Measurements from ENCODE around the gene IQGAP3. TPM values are rescaled to one million over a fixed set of nuclear protein-coding genes. Genes with fewer than 3 reads are reported as not detected.

IQGAP3 gene
- total and polyA plus RNA-seq, 2 donors (not counting 1 experiment from before 2014, with no cell fraction given) = 0.07 to 0.12 TPM

GRCh38 chr1:156483397-156483796 lies 89.0 kb downstream of the IQGAP3 start:
- no peaks in the 10 kb centered on the region for H3K27me3 ChIP-seq (replicated peaks in 1 of 4; ENCODE audit: control extremely low read depth in 1 of 4, control insufficient read depth in 3 of 4, insufficient read depth in 4 of 4, low read length in 3 of 4)
- Mint-ChIP-seq H3K27ac (peak overlapping the region; percentile 20), H3K4me1 (peaks cover 79% of the 10 kb centered on the region), H3K4me3 (no peak overlapping the region), H3K9me3 (ENCODE audit: insufficient read depth) (no peaks in the 10 kb centered on the region), H3K27me3 (no peaks in the 10 kb centered on the region)
- H3K4me2 ChIP-seq (replicated peaks; ENCODE audit: low read depth, low read length, poor library complexity, severe bottlenecking) = no peak overlapping the region
- H3K79me2 ChIP-seq (ENCODE audit: control insufficient read depth, insufficient read depth, low read length) = peaks cover 89% of the 10 kb centered on the region
- peaks cover 40 to 66% of the 10 kb centered on the region in 2 donors for H3K4me1 ChIP-seq (ENCODE audit: control insufficient read depth in 2 of 2, insufficient read depth in 2 of 2, low read length in 2 of 2)
- H2AFZ ChIP-seq (ENCODE audit: insufficient read depth, low read depth, low read length, poor library complexity, severe bottlenecking) = no peak overlapping the region
- POLR2A ChIA-PET = interaction anchor here (11.9 kb wide), 1 partner anchor 19 kb away, joined by 193 read pairs; the partner anchor contains the start of gene MEF2D
- no peak overlapping the region for H3K4me3 ChIP-seq (ENCODE audit: control extremely low read depth in 1 of 5, extremely low read depth in 1 of 5, insufficient read depth in 1 of 5, low read depth in 2 of 5, low read length in 4 of 5)
- no peak for DNase-seq
- H3K9ac ChIP-seq (ENCODE audit: low read length) = no peak overlapping the region
- no peak for TF ChIP-seq EZH2 (IDR thresholded peaks at IDR 0.05; ENCODE audit: borderline replicate concordance, insufficient read depth, low read depth, low read length, poor library complexity, severe bottlenecking)
- TF ChIP-seq CTCF (IDR thresholded peaks at IDR 0.05) = no peak
- H4K20me1 ChIP-seq (ENCODE audit: control insufficient read depth, insufficient read depth, low read length, poor library complexity, severe bottlenecking) = peaks cover 93% of the 10 kb centered on the region
- peak overlapping the region in 1 of 2 donors; percentile 7 for H3K27ac ChIP-seq (ENCODE audit: low read length in 2 of 2)
- WGBS (ENCODE audit: insufficient coverage) = 100% methylated on average over 2 of the region's 2 CpGs
- H3K36me3 ChIP-seq (replicated peaks in 1 of 2; ENCODE audit: control extremely low read depth in 1 of 2, control insufficient read depth in 1 of 2, extremely low read depth in 1 of 2, insufficient read depth in 2 of 2, low read length in 1 of 2) = peaks cover 3 to 61% of the 10 kb centered on the region in 2 experiments
- no peak for ATAC-seq (ENCODE audit: low read depth)
- no peaks in the 10 kb centered on the region for H3K9me3 ChIP-seq (ENCODE audit: control extremely low read depth in 1 of 3, control insufficient read depth in 2 of 3, insufficient read depth in 1 of 3, low read length in 2 of 3)
- CTCF ChIA-PET = interaction anchor here (1.0 to 15.5 kb wide), 8 partner anchors 8 to 126 kb away, joined by 3 to 383 read pairs (median 9); partner anchors contain the start of gene MEF2D
- intact Hi-C loops (cut with micrococcal nuclease) = no loop called here

GRCh38 chr1:156482276-156482675 lies 90.1 kb downstream of the IQGAP3 start:
- Histone ChIP-seq H2AFZ (ENCODE audit: insufficient read depth, low read depth, low read length, poor library complexity, severe bottlenecking) (no peak overlapping the region), H3K4me2 (replicated peaks; ENCODE audit: low read depth, low read length, poor library complexity, severe bottlenecking) (peak overlapping the region; percentile 10), H3K9me3 (ENCODE audit: control extremely low read depth in 1 of 3, control insufficient read depth in 2 of 3, insufficient read depth in 1 of 3, low read length in 2 of 3) (no peaks in the 10 kb centered on the region), H3K9ac (ENCODE audit: low read length) (no peak overlapping the region), H3K27ac (ENCODE audit: low read length in 2 of 2) (peak overlapping the region; percentile 60 to 72), H3K79me2 (ENCODE audit: control insufficient read depth, insufficient read depth, low read length) (peaks cover 89% of the 10 kb centered on the region), H3K27me3 (replicated peaks in 1 of 4; ENCODE audit: control extremely low read depth in 1 of 4, control insufficient read depth in 3 of 4, insufficient read depth in 4 of 4, low read length in 3 of 4) (no peaks in the 10 kb centered on the region), H3K36me3 (replicated peaks in 1 of 2; ENCODE audit: control extremely low read depth in 1 of 2, control insufficient read depth in 1 of 2, extremely low read depth in 1 of 2, insufficient read depth in 2 of 2, low read length in 1 of 2) (peaks cover 5 to 69% of the 10 kb centered on the region in 2 experiments), H4K20me1 (ENCODE audit: control insufficient read depth, insufficient read depth, low read length, poor library complexity, severe bottlenecking) (peaks cover 93% of the 10 kb centered on the region), H3K4me1 (ENCODE audit: control insufficient read depth in 2 of 2, insufficient read depth in 2 of 2, low read length in 2 of 2) (peaks cover 29 to 54% of the 10 kb centered on the region in 2 donors), H3K4me3 (ENCODE audit: control extremely low read depth in 1 of 5, extremely low read depth in 1 of 5, insufficient read depth in 1 of 5, low read depth in 2 of 5, low read length in 4 of 5) (no peak overlapping the region)
- ATAC-seq (ENCODE audit: low read depth) = no peak
- no peak for DNase-seq
- Mint-ChIP-seq H3K9me3 (ENCODE audit: insufficient read depth) (no peaks in the 10 kb centered on the region), H3K4me1 (peaks cover 67% of the 10 kb centered on the region), H3K27me3 (no peaks in the 10 kb centered on the region), H3K27ac (peak overlapping the region; percentile 93), H3K4me3 (no peak overlapping the region)
- CTCF ChIA-PET = interaction anchor here (0.5 to 15.5 kb wide), 11 partner anchors 9 to 251 kb away, joined by 3 to 383 read pairs (median 11); partner anchors contain the start of gene MEF2D
- 96% methylated on average over 18 of the region's 19 CpGs for WGBS (ENCODE audit: insufficient coverage)
- no peak for TF ChIP-seq CTCF (IDR thresholded peaks at IDR 0.05)
- TF ChIP-seq EZH2 (IDR thresholded peaks at IDR 0.05; ENCODE audit: borderline replicate concordance, insufficient read depth, low read depth, low read length, poor library complexity, severe bottlenecking) = no peak
- intact Hi-C loops (cut with micrococcal nuclease) = no loop called here
- POLR2A ChIA-PET = interaction anchor here (2.1 to 11.9 kb wide), 2 partner anchors 10 to 20 kb away, joined by 15 to 193 read pairs; partner anchors contain the start of gene MEF2D
